Measurements from ENCODE around the gene FNDC10.
A peak's percentile ranks its signal among the peaks of the same experiment; 100 is the strongest.

FNDC10 gene

GRCh38 chr1:1615256-1616044, 15.5 kb upstream of the FNDC10 start, which contains the start of gene MIB2:
Gene MIB2, plus strand, starts transcription at chr1:1615500. Its CDS starts 7,953 bp downstream, at chr1:1623453.
- DNase-seq = peak; percentile 62

GRCh38 chr1:1614954-1615255, 15.0 kb upstream of the FNDC10 start:
- DNase-seq = no peak

GRCh38 chr1:1614204-1614953, 14.4 kb upstream of the FNDC10 start:
- DNase-seq = peak; percentile 69

- DNase-seq = no peak
These were observed 13.7 kb upstream of the FNDC10 start for GRCh38 chr1:1613509-1614082.

- DNase-seq = no peak
These were observed 12.1 kb upstream of the FNDC10 start for GRCh38 chr1:1612104-1612400.

GRCh38 chr1:1610796-1611195, 10.9 kb upstream of the FNDC10 start:
- DNase-seq = no peak

GRCh38 chr1:1609822-1610485, 10.0 kb upstream of the FNDC10 start:
- DNase-seq = no peak

GRCh38 chr1:1606232-1606631, 6.3 kb upstream of the FNDC10 start:
- no peak for DNase-seq

GRCh38 chr1:1605724-1606123, 5.8 kb upstream of the FNDC10 start:
- DNase-seq = no peak

GRCh38 chr1:1605034-1605591, 5.2 kb upstream of the FNDC10 start:
- DNase-seq = no peak

GRCh38 chr1:1604374-1605033, 4.6 kb upstream of the FNDC10 start:
- DNase-seq = no peak

GRCh38 chr1:1603671-1604373, 3.9 kb upstream of the FNDC10 start:
- no peak for DNase-seq

GRCh38 chr1:1602968-1603506, 3.1 kb upstream of the FNDC10 start:
- DNase-seq = no peak

- no peak for DNase-seq
These were observed 2.5 kb upstream of the FNDC10 start for GRCh38 chr1:1602304-1602967.

- DNase-seq = no peak
These were observed 1.8 kb upstream of the FNDC10 start for GRCh38 chr1:1601564-1602303.

GRCh38 chr1:1600861-1601563, 1.1 kb upstream of the FNDC10 start:
- DNase-seq = no peak

- DNase-seq = no peak
These were observed 653 bp downstream of the FNDC10 start for GRCh38 chr1:1599030-1599934.

- DNase-seq = no peak
These were observed 1.3 kb downstream of the FNDC10 start for GRCh38 chr1:1598720-1599029.

Measured in SIG-M5 (cell line).